Prostate gland (tissue), 2 donors: Measurements from ENCODE around the gene TEX261. TPM values are rescaled to one million over a fixed set of nuclear protein-coding genes. Genes with fewer than 3 reads are reported as not detected.

ENCODE experiments used
- DNase-seq: peaks from one replicate; pipeline ENCODE4 v3.0.0-alpha.2; 2019; ENCODE audit warnings: low spot score
- H3K27ac ChIP-seq, 2 donors: fragments of 200-600 bp; sonication (generic); 2 replicates each; pipeline ENCODE4 v1.5.1; 2017 to 2019
- H3K27me3 ChIP-seq: fragments of 200-600 bp; sonication (generic); replicated peaks from 2 replicates; pipeline ENCODE4 v1.5.1; 2019; ENCODE audit not compliant: insufficient read depth
- H3K36me3 ChIP-seq, 2 donors: fragments of 200-600 bp; sonication (generic); 1 replicate in 1 of 2; 2 replicates in 1 of 2; pipeline versions ENCODE4 v1.5.1 to v1.8.1; 2017 to 2019
- H3K4me1 ChIP-seq: fragments of 200-600 bp; sonication (generic); replicated peaks from 2 replicates; pipeline ENCODE4 v1.5.1; 2019
- H3K4me3 ChIP-seq, 2 donors: fragments of 200-600 bp; sonication (generic); 2 replicates each; pipeline ENCODE4 v1.5.1; 2017 to 2019
- H3K9me3 ChIP-seq: fragments of 200-600 bp; sonication (generic); 2 replicates; pipeline ENCODE4 v1.5.1; 2017
- CTCF ChIP-seq, 4 experiments: fragments of 200-600 bp in 2 of 4; fragments of 450-650 bp in 2 of 4; sonication (generic) in 2 of 4; IDR thresholded peaks; 1 replicate in 3 of 4; 2 replicates in 1 of 4; pipeline ENCODE4 v1.5.1; 2016 to 2019; ENCODE audit warnings: antibody characterized with exemption in 4 of 4, mild to moderate bottlenecking in 2 of 4, moderate library complexity in 2 of 4
- POLR2A ChIP-seq: fragments of 450-650 bp; IDR thresholded peaks from one replicate; pipeline ENCODE4 v1.6.1; 2016; ENCODE audit warnings: antibody characterized with exemption, mild to moderate bottlenecking
- POLR2AphosphoS5 ChIP-seq: sonication (generic); formaldehyde crosslinking; IDR thresholded peaks from one replicate; pipeline ENCODE4 v1.6.1; 2017; ENCODE audit warnings: antibody characterized with exemption
- WGBS: methylation state at CpG from one replicate; pipeline ENCODE4 v1.1.5; 2018; 5-methylcytosine and 5-hydroxymethylcytosine counted together
- intact Hi-C: fragments of 100-400 bp; cut with DNase I; formaldehyde crosslinking; loops from one replicate; pipeline ENCODE4 v1.14.2; 2022
- total RNA-seq, 2 donors: library from RNA; depleted of rRNA; stranded (reverse); fragments of >200 nt; gene quantifications; one replicate each; pipeline ENCODE4 v1.1.0, GENCODE V29; 2016

The TEX261 gene
- total RNA-seq, 2 donors from 2014 or later: 41.4 to 45.2 TPM

GRCh38 chr2:70986499-70987189 lies 8.0 kb downstream of the TEX261 start:
- peaks cover 7 to 10% of the 10 kb centered on the region in 2 donors for H3K36me3 ChIP-seq
- no peaks in the 10 kb centered on the region for H3K27me3 ChIP-seq
- no peak overlapping the region for H3K4me3 ChIP-seq
- TF ChIP-seq POLR2A (no peak), CTCF (IDR thresholded peaks at IDR 0.05) (no peak), POLR2AphosphoS5 (no peak)
- no peak overlapping the region for H3K27ac ChIP-seq
- no peaks in the 10 kb centered on the region for H3K4me1 ChIP-seq
- WGBS: 91% methylated on average over 4 of the region's 4 CpGs
- H3K9me3 ChIP-seq: no peaks in the 10 kb centered on the region
- intact Hi-C loops: no loop called here
- DNase-seq: no peak

- 89% methylated on average over 1 of the region's 1 CpG for WGBS
- no peaks in the 10 kb centered on the region for H3K4me1 ChIP-seq
- no peak for DNase-seq
- peaks cover 7 to 10% of the 10 kb centered on the region in 2 donors for H3K36me3 ChIP-seq
- TF ChIP-seq POLR2A: no peak
- no peak for TF ChIP-seq POLR2AphosphoS5
- no peak for TF ChIP-seq CTCF (IDR thresholded peaks at IDR 0.05)
- H3K27ac ChIP-seq: no peak overlapping the region
- intact Hi-C loops: no loop called here
- no peak overlapping the region for H3K4me3 ChIP-seq
- H3K9me3 ChIP-seq: no peaks in the 10 kb centered on the region
- no peaks in the 10 kb centered on the region for H3K27me3 ChIP-seq
Observed at GRCh38 chr2:70985956-70986355, 8.7 kb downstream of the TEX261 start.

- no peak for TF ChIP-seq POLR2AphosphoS5
- no peak for TF ChIP-seq POLR2A
- no peak for TF ChIP-seq CTCF (IDR thresholded peaks at IDR 0.05)
- Histone ChIP-seq H3K27ac (no peak overlapping the region), H3K4me3 (no peak overlapping the region), H3K4me1 (no peaks in the 10 kb centered on the region), H3K27me3 (no peaks in the 10 kb centered on the region), H3K9me3 (no peaks in the 10 kb centered on the region), H3K36me3 (peaks cover 7 to 10% of the 10 kb centered on the region in 2 donors)
- 74% methylated on average over 5 of the region's 5 CpGs for WGBS
- intact Hi-C loops: no loop called here
- no peak for DNase-seq
Observed at GRCh38 chr2:70985283-70985688, 9.4 kb downstream of the TEX261 start.

GRCh38 chr2:70984576-70985282 lies 9.9 kb downstream of the TEX261 start:
- Histone ChIP-seq H3K27me3 (no peaks in the 10 kb centered on the region), H3K27ac (no peak overlapping the region), H3K9me3 (no peaks in the 10 kb centered on the region), H3K36me3 (peaks cover 7 to 10% of the 10 kb centered on the region in 2 donors), H3K4me1 (no peaks in the 10 kb centered on the region), H3K4me3 (no peak overlapping the region)
- 34% methylated on average over 32 of the region's 32 CpGs for WGBS
- DNase-seq: peak; percentile 29
- intact Hi-C loops: no loop called here
- TF ChIP-seq CTCF (IDR thresholded peaks at IDR 0.05): peak in 3 of 4 experiments; percentile 57 to 77 (median 57)
- TF ChIP-seq POLR2AphosphoS5: no peak

GRCh38 chr2:70984228-70984575 lies 10.5 kb downstream of the TEX261 start:
- TF ChIP-seq POLR2AphosphoS5: no peak
- no peak for TF ChIP-seq POLR2A
- TF ChIP-seq CTCF (IDR thresholded peaks at IDR 0.05): no peak
- Histone ChIP-seq H3K27ac (no peak overlapping the region), H3K36me3 (peaks cover 6 to 10% of the 10 kb centered on the region in 2 donors), H3K9me3 (no peaks in the 10 kb centered on the region), H3K4me1 (no peaks in the 10 kb centered on the region), H3K4me3 (no peak overlapping the region), H3K27me3 (no peaks in the 10 kb centered on the region)
- intact Hi-C loops: no loop called here
- 91% methylated on average over 3 of the region's 3 CpGs for WGBS
- DNase-seq: no peak
